Mesenchymal stem cell (in vitro differentiated cells and primary cell): ENCODE results near the gene KLHL29.

ENCODE experiments used
- DNase-seq: peaks from one replicate; pipeline ENCODE4 v3.0.0-alpha.2; 2013
- H2AFZ ChIP-seq: one replicate; pipeline ENCODE4 v1.6.1; 2013; ENCODE audit warnings: low read depth, mild to moderate bottlenecking, control low read depth, inconsistent platforms, low read length, moderate library complexity
- H2AK5ac ChIP-seq: 2 replicates; pipeline ENCODE4 v1.6.1; 2013; ENCODE audit warnings: low read length, moderate library complexity, mild to moderate bottlenecking, inconsistent platforms; ENCODE audit not compliant: severe bottlenecking
- H2BK120ac ChIP-seq: one replicate; pipeline ENCODE4 v1.6.1; 2013; ENCODE audit warnings: low read depth, mild to moderate bottlenecking, inconsistent platforms, low read length, moderate library complexity
- H2BK12ac ChIP-seq, 2 experiments: one replicate each; pipeline ENCODE4 v1.6.1; 2013; ENCODE audit warnings: inconsistent platforms in 2 of 2, low read length in 2 of 2, mild to moderate bottlenecking in 2 of 2, moderate library complexity in 2 of 2, control low read depth in 1 of 2
- H2BK15ac ChIP-seq: one replicate; pipeline ENCODE4 v1.6.1; 2013; ENCODE audit warnings: mild to moderate bottlenecking, low read depth, inconsistent platforms; ENCODE audit not compliant: poor library complexity, severe bottlenecking
- H2BK5ac ChIP-seq: 2 replicates; pipeline ENCODE4 v1.6.1; 2013; ENCODE audit warnings: low read depth, mild to moderate bottlenecking, low read length, control low read depth, inconsistent platforms; ENCODE audit not compliant: poor library complexity, severe bottlenecking
- H3K14ac ChIP-seq, 2 experiments: one replicate each; pipeline ENCODE4 v1.6.1; 2013; ENCODE audit warnings: inconsistent platforms in 2 of 2, low read length in 2 of 2, control low read depth in 1 of 2, mild to moderate bottlenecking in 1 of 2, moderate library complexity in 1 of 2
- H3K18ac ChIP-seq, 2 experiments: one replicate each; pipeline ENCODE4 v1.6.1; 2013; ENCODE audit warnings: inconsistent platforms in 2 of 2, low read length in 2 of 2, control low read depth in 1 of 2, low read depth in 1 of 2, mild to moderate bottlenecking in 1 of 2
- H3K23ac ChIP-seq, 2 experiments: one replicate each; pipeline ENCODE4 v1.6.1; 2013; ENCODE audit warnings: inconsistent platforms in 2 of 2, low read length in 2 of 2, mild to moderate bottlenecking in 2 of 2, moderate library complexity in 2 of 2, control low read depth in 1 of 2
- H3K27ac ChIP-seq: 2 replicates; pipeline ENCODE4 v1.5.1; 2013; ENCODE audit warnings: mild to moderate bottlenecking, moderate library complexity, low read length, control low read depth, inconsistent platforms; ENCODE audit not compliant: poor library complexity, severe bottlenecking
- H3K27me3 ChIP-seq, 2 experiments: 2 replicates each; pipeline versions ENCODE4 v1.6.1 to v1.7.0; 2013; ENCODE audit warnings: low read length in 2 of 2, mild to moderate bottlenecking in 2 of 2, moderate library complexity in 2 of 2, control low read depth in 1 of 2, inconsistent platforms in 1 of 2; ENCODE audit not compliant: control insufficient read depth in 1 of 2, insufficient read depth in 1 of 2
- H3K36me3 ChIP-seq, 2 experiments: 2 replicates each; pipeline versions ENCODE4 v1.6.1 to v1.7.0; 2013; ENCODE audit warnings: low read length in 2 of 2, control low read depth in 1 of 2, inconsistent platforms in 1 of 2, low read depth in 1 of 2, mild to moderate bottlenecking in 1 of 2; ENCODE audit not compliant: insufficient read depth in 2 of 2, control insufficient read depth in 1 of 2
- H3K4ac ChIP-seq, 2 experiments: one replicate each; pipeline ENCODE4 v1.6.1; 2013; ENCODE audit warnings: inconsistent platforms in 2 of 2, low read length in 2 of 2, mild to moderate bottlenecking in 2 of 2, moderate library complexity in 2 of 2, control low read depth in 1 of 2, low read depth in 1 of 2
- H3K4me1 ChIP-seq: 2 replicates; pipeline ENCODE4 v1.6.1; 2013; ENCODE audit warnings: low read depth, low read length, control low read depth; ENCODE audit not compliant: control insufficient read depth, insufficient read depth
- H3K4me2 ChIP-seq: 2 replicates; pipeline ENCODE4 v1.6.1; 2013; ENCODE audit warnings: low read length, mild to moderate bottlenecking, inconsistent platforms; ENCODE audit not compliant: poor library complexity, severe bottlenecking
- H3K4me3 ChIP-seq, 2 experiments: 2 replicates each; pipeline versions ENCODE4 v1.5.1 to v1.7.0; 2013; ENCODE audit warnings: low read length in 2 of 2, mild to moderate bottlenecking in 2 of 2, control low read depth in 1 of 2, low read depth in 1 of 2; ENCODE audit not compliant: insufficient read depth in 1 of 2
- H3K79me1 ChIP-seq: replicated peaks from 2 replicates; pipeline ENCODE4 v1.6.1; 2013; ENCODE audit warnings: mild to moderate bottlenecking, control low read depth, low read length, inconsistent platforms; ENCODE audit not compliant: poor library complexity, severe bottlenecking
- H3K9ac ChIP-seq: 2 replicates; pipeline ENCODE4 v1.7.0; 2013; ENCODE audit warnings: mild to moderate bottlenecking, low read length, moderate library complexity
- H3K9me3 ChIP-seq: 2 replicates; pipeline ENCODE4 v1.7.0; 2013; ENCODE audit warnings: mild to moderate bottlenecking, low read length; ENCODE audit not compliant: control insufficient read depth
- H4K8ac ChIP-seq: one replicate; pipeline ENCODE4 v1.6.1; 2013; ENCODE audit warnings: inconsistent platforms, mild to moderate bottlenecking, low read length, moderate library complexity
- H4K91ac ChIP-seq: one replicate; pipeline ENCODE4 v1.6.1; 2013; ENCODE audit warnings: mild to moderate bottlenecking, low read length, inconsistent platforms
- WGBS: methylation state at CpG from one replicate; pipeline ENCODE4 v1.1.7; 2013; ENCODE audit warnings: mixed read lengths; 5-methylcytosine and 5-hydroxymethylcytosine counted together

The KLHL29 gene

DNA sequence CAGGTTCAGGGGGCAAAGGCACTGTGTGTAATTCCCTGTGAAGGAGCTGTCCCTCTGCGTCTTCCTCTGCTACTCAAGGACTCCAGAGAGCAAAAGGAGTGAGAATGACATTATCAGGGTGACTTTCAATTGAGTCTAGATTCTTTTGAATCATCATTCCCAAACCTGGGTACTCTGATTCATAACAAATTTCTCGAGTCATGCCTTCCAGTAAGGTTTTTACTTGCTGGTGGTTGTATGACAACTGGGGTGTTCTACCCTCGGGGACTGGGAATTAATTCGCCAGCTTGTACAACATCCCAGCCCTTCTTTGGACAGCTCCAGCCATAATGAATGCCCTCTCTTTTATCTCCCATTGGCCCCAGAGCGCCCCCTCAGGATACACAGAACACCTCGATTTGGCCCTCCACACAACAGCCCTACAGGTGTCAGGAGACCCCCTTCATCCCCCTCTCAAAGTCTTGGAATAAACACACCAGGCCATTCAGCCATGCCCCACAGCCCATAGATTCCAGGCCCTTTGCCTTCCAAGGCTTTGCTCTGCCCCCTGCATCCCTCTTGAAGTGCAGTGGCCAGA is 254.5 kb downstream of the KLHL29 start:
- H3K9me3 ChIP-seq = peaks cover 6% of the 10 kb centered on the region
- no peak overlapping the region for H2AK5ac ChIP-seq
- WGBS = 83% methylated on average over 5 of the region's 6 CpGs
- H3K23ac ChIP-seq = no peak overlapping the region
- no peak for DNase-seq
- H2BK15ac ChIP-seq = no peak overlapping the region
- H4K91ac ChIP-seq = no peak overlapping the region
- peaks cover 30 to 45% of the 10 kb centered on the region in 2 experiments for H3K36me3 ChIP-seq
- H3K4me3 ChIP-seq = no peak overlapping the region
- no peak overlapping the region for H3K4me2 ChIP-seq
- no peak overlapping the region for H2AFZ ChIP-seq
- no peaks in the 10 kb centered on the region for H3K27me3 ChIP-seq
- H3K18ac ChIP-seq = no peak overlapping the region
- no peak overlapping the region for H3K9ac ChIP-seq
- H2BK120ac ChIP-seq = no peak overlapping the region
- no peak overlapping the region for H2BK12ac ChIP-seq
- H3K27ac ChIP-seq = no peak overlapping the region
- no peak overlapping the region for H4K8ac ChIP-seq
- peaks cover 6% of the 10 kb centered on the region for H3K4me1 ChIP-seq
- H3K79me1 ChIP-seq = no peaks in the 10 kb centered on the region
- H3K14ac ChIP-seq = no peak overlapping the region
- H2BK5ac ChIP-seq = no peak overlapping the region
- H3K4ac ChIP-seq = no peak overlapping the region

DNA sequence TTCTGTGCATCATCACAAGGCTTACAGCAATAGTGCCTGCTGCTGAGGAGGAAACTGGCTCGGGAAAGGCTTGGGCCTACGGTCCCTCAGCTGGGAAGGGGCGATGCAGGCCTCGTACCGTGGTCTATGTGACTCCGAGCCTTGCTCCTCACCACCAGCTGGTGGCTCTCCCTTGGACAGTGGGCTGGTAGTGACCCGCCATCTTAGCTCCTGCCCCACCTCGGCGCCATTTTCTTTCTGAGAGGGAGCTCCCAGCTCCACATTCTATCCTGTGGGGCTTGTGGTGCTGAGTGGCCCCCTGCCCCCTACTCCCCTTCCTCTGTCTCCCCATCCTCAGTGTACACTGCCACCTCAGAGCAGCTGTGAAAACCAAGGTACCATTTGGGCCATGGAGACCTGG is 255.7 kb downstream of the KLHL29 start:
- Histone ChIP-seq H3K18ac (no peak overlapping the region), H2BK5ac (no peak overlapping the region), H3K9me3 (peaks cover 6% of the 10 kb centered on the region), H4K91ac (no peak overlapping the region), H3K4me2 (no peak overlapping the region), H3K27me3 (no peaks in the 10 kb centered on the region), H3K4me1 (peaks cover 6% of the 10 kb centered on the region), H3K9ac (no peak overlapping the region), H3K23ac (no peak overlapping the region), H2AFZ (no peak overlapping the region), H2BK120ac (no peak overlapping the region), H3K14ac (no peak overlapping the region), H2AK5ac (no peak overlapping the region), H3K27ac (no peak overlapping the region), H3K4ac (no peak overlapping the region), H3K4me3 (no peak overlapping the region), H2BK15ac (no peak overlapping the region), H3K36me3 (peaks cover 31 to 55% of the 10 kb centered on the region in 2 experiments), H4K8ac (no peak overlapping the region), H3K79me1 (no peaks in the 10 kb centered on the region), H2BK12ac (no peak overlapping the region)
- DNase-seq = no peak
- WGBS = 98% methylated on average over 9 of the region's 9 CpGs

DNA sequence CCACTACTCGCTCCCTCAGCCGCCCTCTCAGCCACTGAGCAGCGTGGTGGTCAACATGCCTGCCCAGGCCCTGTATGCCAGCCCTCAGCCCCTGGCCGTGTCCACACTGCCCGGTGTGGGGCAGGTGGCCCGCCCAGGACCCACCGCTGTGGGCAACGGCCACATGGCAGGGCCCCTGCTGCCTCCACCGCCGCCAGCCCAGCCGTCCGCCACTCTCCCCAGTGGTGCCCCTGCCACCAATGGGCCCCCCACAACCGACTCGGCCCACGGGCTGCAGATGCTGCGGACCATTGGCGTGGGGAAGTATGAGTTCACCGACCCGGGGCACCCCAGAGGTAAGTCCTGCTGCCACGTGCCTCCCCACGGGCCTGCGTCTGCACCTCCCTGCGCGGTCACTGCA is 257.5 kb downstream of the KLHL29 start:
- Histone ChIP-seq H2BK120ac (no peak overlapping the region), H3K18ac (no peak overlapping the region), H3K27ac (no peak overlapping the region), H2BK12ac (no peak overlapping the region), H3K79me1 (no peaks in the 10 kb centered on the region), H2AFZ (no peak overlapping the region), H3K9me3 (peaks cover 6% of the 10 kb centered on the region), H3K4ac (no peak overlapping the region), H2BK15ac (no peak overlapping the region), H3K14ac (no peak overlapping the region), H3K4me2 (no peak overlapping the region), H4K91ac (no peak overlapping the region), H3K23ac (peak overlapping the region in 1 of 2 experiments; percentile 41), H4K8ac (no peak overlapping the region), H3K36me3 (peaks cover 38 to 64% of the 10 kb centered on the region in 2 experiments), H3K9ac (no peak overlapping the region), H3K4me1 (peaks cover under 1% of the 10 kb centered on the region), H3K4me3 (peak overlapping the region in 1 of 2 experiments; percentile 3), H2AK5ac (no peak overlapping the region), H3K27me3 (no peaks in the 10 kb centered on the region), H2BK5ac (no peak overlapping the region)
- 94% methylated on average over 24 of the region's 24 CpGs for WGBS
- DNase-seq = no peak

DNA sequence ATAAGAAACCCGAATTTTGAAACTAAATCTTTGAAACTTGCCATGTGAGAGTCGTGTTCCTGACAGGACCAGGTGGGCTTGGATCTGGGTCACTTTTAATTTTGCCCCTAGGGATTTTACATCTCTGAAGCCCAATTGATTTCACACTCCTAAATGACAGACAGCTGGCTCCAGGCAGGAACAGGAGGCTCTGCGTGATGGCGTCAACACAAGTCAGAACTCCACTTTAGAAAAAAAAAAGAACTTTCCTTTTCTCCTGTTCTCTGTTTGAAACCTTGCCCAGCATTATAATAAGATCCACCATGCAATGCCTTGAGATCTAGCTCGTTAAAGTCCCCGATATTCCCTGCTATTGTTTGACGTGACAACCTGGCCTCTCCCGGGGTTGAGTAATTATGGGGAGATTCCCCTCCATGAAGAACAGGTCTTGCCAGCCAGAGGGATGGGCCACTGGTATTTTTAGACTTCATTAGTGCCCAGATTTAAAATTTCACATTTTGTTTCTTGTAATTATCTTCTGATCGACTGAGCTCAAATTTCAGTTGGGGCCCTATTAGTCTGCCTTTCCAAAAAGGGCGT is 260.3 kb downstream of the KLHL29 start:
- Histone ChIP-seq H3K4me1 (peaks cover 8% of the 10 kb centered on the region), H3K14ac (no peak overlapping the region), H3K23ac (no peak overlapping the region), H2BK15ac (no peak overlapping the region), H3K4me2 (no peak overlapping the region), H2BK12ac (no peak overlapping the region), H2BK120ac (no peak overlapping the region), H3K18ac (no peak overlapping the region), H3K27ac (no peak overlapping the region), H3K4me3 (no peak overlapping the region), H3K9me3 (peaks cover 6% of the 10 kb centered on the region), H2BK5ac (no peak overlapping the region), H3K4ac (no peak overlapping the region), H3K79me1 (no peaks in the 10 kb centered on the region), H3K36me3 (peaks cover 49 to 72% of the 10 kb centered on the region in 2 experiments), H3K9ac (no peak overlapping the region), H3K27me3 (no peaks in the 10 kb centered on the region), H2AK5ac (no peak overlapping the region), H4K91ac (no peak overlapping the region), H4K8ac (no peak overlapping the region), H2AFZ (no peak overlapping the region)
- DNase-seq = no peak
- 89% methylated on average over 10 of the region's 10 CpGs for WGBS
